ENCODE measurements around the gene AAR2. TPM values are rescaled to one million over a fixed set of nuclear protein-coding genes. Genes with fewer than 3 reads are reported as not detected.
A peak's percentile ranks its signal among the peaks of the same experiment; 100 is the strongest.

Gene AAR2
- total RNA-seq, 1 donor from 2014 or later = 23.8 TPM

DNA sequence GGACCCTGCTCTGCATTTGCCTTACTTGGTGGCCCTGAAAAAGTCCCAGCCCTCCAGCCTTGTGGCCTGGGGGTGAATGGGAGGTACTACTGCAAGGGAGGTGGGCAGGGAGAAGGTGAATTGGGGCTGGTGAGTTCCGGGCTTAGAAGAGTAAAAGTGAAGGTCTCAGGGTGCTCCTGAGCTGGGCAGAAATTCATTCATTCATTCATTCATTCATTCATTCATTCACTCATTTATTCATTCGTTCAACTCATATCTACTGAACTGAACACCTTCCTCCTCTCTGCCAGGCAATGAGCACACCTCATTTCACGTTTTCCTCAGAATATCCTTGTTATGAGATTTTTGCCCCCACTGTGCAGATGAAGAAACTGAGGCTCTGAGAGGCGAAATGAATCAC is 63.2 kb downstream of the AAR2 start:
- no peaks in the 10 kb centered on the region for H3K27me3 ChIP-seq
- intact Hi-C loops (cut with DNase I) = no loop called here
- TF ChIP-seq POLR2A (IDR thresholded peaks at IDR 0.05) (no peak), POLR2AphosphoS5 (IDR thresholded peaks at IDR 0.05; ENCODE audit: insufficient read depth in 1 of 2, low read depth in 1 of 2) (no peak), CTCF (IDR thresholded peaks at IDR 0.05) (no peak)
- no peak overlapping the region for H3K27ac ChIP-seq
- no peak overlapping the region for H3K4me3 ChIP-seq
- H3K9me3 ChIP-seq = no peaks in the 10 kb centered on the region
- no peak for DNase-seq (ENCODE audit: extremely low spot score in 2 of 2)
- no peaks in the 10 kb centered on the region for H3K4me1 ChIP-seq
- H3K36me3 ChIP-seq = no peaks in the 10 kb centered on the region

- Histone ChIP-seq H3K27ac (no peak overlapping the region), H3K4me1 (peaks cover 2% of the 10 kb centered on the region), H3K9me3 (no peaks in the 10 kb centered on the region), H3K4me3 (no peak overlapping the region), H3K36me3 (no peaks in the 10 kb centered on the region), H3K27me3 (peaks cover 1% of the 10 kb centered on the region)
- TF ChIP-seq POLR2AphosphoS5 (IDR thresholded peaks at IDR 0.05; ENCODE audit: insufficient read depth in 1 of 2, low read depth in 1 of 2) (no peak), CTCF (IDR thresholded peaks at IDR 0.05) (no peak), POLR2A (IDR thresholded peaks at IDR 0.05) (no peak)
- peak; percentile 70 to 77 for DNase-seq (ENCODE audit: extremely low spot score in 2 of 2)
- intact Hi-C loops (cut with DNase I) = no loop called here
Measured at GRCh38 chr20:36301359-36302119, 65.3 kb downstream of the AAR2 start.

DNA sequence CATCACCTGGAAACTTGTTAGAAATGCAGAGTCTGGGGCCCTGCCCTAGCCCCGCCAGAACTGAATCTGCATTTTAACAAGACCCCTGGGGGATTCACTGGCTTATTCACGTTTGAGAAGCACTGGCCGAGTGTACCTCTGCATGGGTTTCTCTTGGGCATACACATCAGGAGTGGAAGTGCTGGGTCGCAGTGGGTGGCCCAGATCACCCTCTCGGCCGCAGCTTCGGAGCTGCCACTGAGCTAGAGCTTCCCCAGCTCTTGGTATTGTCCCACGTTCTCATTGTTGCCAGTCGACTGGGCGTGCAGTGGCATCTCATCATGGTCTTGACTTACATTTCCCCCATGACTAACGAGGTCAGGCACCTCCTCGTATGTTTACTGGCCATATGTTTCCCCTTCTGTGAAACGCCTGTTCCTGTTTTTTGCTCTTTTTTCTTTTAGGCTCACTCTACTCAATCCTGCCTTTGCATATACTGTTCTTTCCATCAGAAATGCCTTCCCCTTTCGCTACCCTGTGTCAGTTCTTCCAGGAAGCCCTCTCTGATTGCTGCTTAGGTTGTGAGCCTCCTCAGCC is 66.8 kb downstream of the AAR2 start:
- intact Hi-C loops (cut with DNase I) = no loop called here
- Histone ChIP-seq H3K4me3 (no peak overlapping the region), H3K9me3 (no peaks in the 10 kb centered on the region), H3K27ac (no peak overlapping the region), H3K36me3 (no peaks in the 10 kb centered on the region), H3K27me3 (peaks cover 7% of the 10 kb centered on the region), H3K4me1 (peaks cover 8% of the 10 kb centered on the region)
- TF ChIP-seq CTCF (IDR thresholded peaks at IDR 0.05) (no peak), POLR2A (IDR thresholded peaks at IDR 0.05) (no peak), POLR2AphosphoS5 (IDR thresholded peaks at IDR 0.05; ENCODE audit: insufficient read depth in 1 of 2, low read depth in 1 of 2) (no peak)
- no peak for DNase-seq (ENCODE audit: extremely low spot score in 2 of 2)

GRCh38 chr20:36303831-36304230 is 67.6 kb downstream of the AAR2 start:
- no peaks in the 10 kb centered on the region for H3K36me3 ChIP-seq
- intact Hi-C loops (cut with DNase I) = no loop called here
- H3K9me3 ChIP-seq = no peaks in the 10 kb centered on the region
- TF ChIP-seq POLR2A (IDR thresholded peaks at IDR 0.05) (no peak), POLR2AphosphoS5 (IDR thresholded peaks at IDR 0.05; ENCODE audit: insufficient read depth in 1 of 2, low read depth in 1 of 2) (no peak), CTCF (IDR thresholded peaks at IDR 0.05) (no peak)
- peaks cover 8% of the 10 kb centered on the region for H3K4me1 ChIP-seq
- H3K27me3 ChIP-seq = peaks cover 7% of the 10 kb centered on the region
- no peak overlapping the region for H3K4me3 ChIP-seq
- no peak overlapping the region for H3K27ac ChIP-seq
- no peak for DNase-seq (ENCODE audit: extremely low spot score in 2 of 2)
